Mononuclear cell (primary cell): ENCODE data around the gene FRMD8. TPM values are rescaled to one million over a fixed set of nuclear protein-coding genes. Genes with fewer than 3 reads are reported as not detected.
"Not testable (repeated sequence)": the region's sequence is repeated elsewhere in the genome, so short reads cannot be mapped to it uniquely, and the experiment has no call there.

Experiments used
- H3K27me3 ChIP-seq: 2 replicates; pipeline ENCODE4 v1.6.0; 2011; ENCODE audit warnings: low read length, control low read depth; ENCODE audit not compliant: insufficient read depth
- H3K4me1 ChIP-seq: 2 replicates; pipeline ENCODE4 v1.5.1; 2011; ENCODE audit warnings: mild to moderate bottlenecking, low read length, control low read depth; ENCODE audit not compliant: insufficient read depth
- H3K4me3 ChIP-seq: 2 replicates; pipeline ENCODE4 v1.5.1; 2011; ENCODE audit warnings: mild to moderate bottlenecking, low read length, moderate library complexity
- H3K9me3 ChIP-seq: 2 replicates; pipeline ENCODE4 v1.5.1; 2011; ENCODE audit warnings: low read depth, mild to moderate bottlenecking, control low read depth, low read length
- total RNA-seq: library from RNA; depleted of rRNA; stranded (reverse); fragments of >200 nt; gene quantifications from one replicate; pipeline ENCODE4 v1.2.3, GENCODE V29; 2012

FRMD8 gene
- total RNA-seq, 1 donor: 23.1 TPM

- peaks cover 78% of the 10 kb centered on the region for H3K4me1 ChIP-seq
- no peak overlapping the region for H3K4me3 ChIP-seq
- H3K27me3 ChIP-seq: no peaks in the 10 kb centered on the region
- H3K9me3 ChIP-seq: no peaks in the 10 kb centered on the region
These were observed 51.2 kb downstream of the FRMD8 start for GRCh38 chr11:65437436-65438227.

GRCh38 chr11:65438257-65439151, 52.1 kb downstream of the FRMD8 start:
- Histone ChIP-seq H3K9me3 (no peaks in the 10 kb centered on the region), H3K27me3 (no peaks in the 10 kb centered on the region), H3K4me3 (no peak overlapping the region), H3K4me1 (peaks cover 82% of the 10 kb centered on the region)

- H3K27me3 ChIP-seq: no peaks in the 10 kb centered on the region
- no peak overlapping the region for H3K4me3 ChIP-seq
- peaks cover 78% of the 10 kb centered on the region for H3K4me1 ChIP-seq
- H3K9me3 ChIP-seq: no peaks in the 10 kb centered on the region
These were observed 53.1 kb downstream of the FRMD8 start for GRCh38 chr11:65439331-65440181.

- Histone ChIP-seq H3K27me3 (no peaks in the 10 kb centered on the region), H3K9me3 (no peaks in the 10 kb centered on the region), H3K4me1 (peaks cover 70% of the 10 kb centered on the region), H3K4me3 (no peak overlapping the region)
These were observed 54.5 kb downstream of the FRMD8 start for GRCh38 chr11:65440831-65441499.

GRCh38 chr11:65442842-65443331, 56.5 kb downstream of the FRMD8 start:
- Histone ChIP-seq H3K4me3 (no peak overlapping the region), H3K4me1 (peaks cover 54% of the 10 kb centered on the region), H3K9me3 (no peaks in the 10 kb centered on the region)

GRCh38 chr11:65444314-65445051, 58.0 kb downstream of the FRMD8 start:
- no peak overlapping the region for H3K4me3 ChIP-seq
- H3K27me3 ChIP-seq: no peaks in the 10 kb centered on the region
- H3K4me1 ChIP-seq: peaks cover 43% of the 10 kb centered on the region
- no peaks in the 10 kb centered on the region for H3K9me3 ChIP-seq

More at GRCh38 chr11:65442842-65443331, 56.5 kb downstream of the FRMD8 start:
- H3K27me3 ChIP-seq: no peaks in the 10 kb centered on the region

GRCh38 chr11:65445101-65445603, 58.7 kb downstream of the FRMD8 start:
- Histone ChIP-seq H3K27me3 (no peaks in the 10 kb centered on the region), H3K4me3 (no peak overlapping the region), H3K4me1 (peaks cover 36% of the 10 kb centered on the region), H3K9me3 (no peaks in the 10 kb centered on the region)

- H3K27me3 ChIP-seq: no peaks in the 10 kb centered on the region
- no peak overlapping the region for H3K4me3 ChIP-seq
- no peaks in the 10 kb centered on the region for H3K9me3 ChIP-seq
- H3K4me1 ChIP-seq: peaks cover 29% of the 10 kb centered on the region
These were observed 59.4 kb downstream of the FRMD8 start for GRCh38 chr11:65445604-65446445.

GRCh38 chr11:65446446-65447277, 60.2 kb downstream of the FRMD8 start:
- no peaks in the 10 kb centered on the region for H3K9me3 ChIP-seq
- no peak overlapping the region for H3K4me3 ChIP-seq
- no peaks in the 10 kb centered on the region for H3K27me3 ChIP-seq
- H3K4me1 ChIP-seq: peaks cover 21% of the 10 kb centered on the region

- Histone ChIP-seq H3K9me3 (no peaks in the 10 kb centered on the region), H3K4me1 (peaks cover 16% of the 10 kb centered on the region), H3K27me3 (no peaks in the 10 kb centered on the region), H3K4me3 (no peak overlapping the region)
These were observed 61.6 kb downstream of the FRMD8 start for GRCh38 chr11:65448074-65448417.

GRCh38 chr11:65448418-65449105, 62.1 kb downstream of the FRMD8 start:
- Histone ChIP-seq H3K9me3 (no peaks in the 10 kb centered on the region), H3K4me3 (no peak overlapping the region), H3K4me1 (peaks cover 15% of the 10 kb centered on the region), H3K27me3 (no peaks in the 10 kb centered on the region)

GRCh38 chr11:65451301-65451700, 64.9 kb downstream of the FRMD8 start:
- H3K4me1 ChIP-seq: peaks cover 33% of the 10 kb centered on the region
- not testable (repeated sequence) for H3K27me3 ChIP-seq, H3K9me3 ChIP-seq, H3K4me3 ChIP-seq
